DND-41 (cell line): ENCODE results near the gene PTPRC.

Source experiments
- ATAC-seq: fragments of 200-7000 bp; cut with Tn5 transposase; 3 replicates; pipeline ENCODE4 v1.9.1; 2021; ENCODE audit warnings: low read depth; ENCODE audit not compliant: insufficient read depth
- DNase-seq: peaks from one replicate; pipeline ENCODE4 v3.0.0-alpha.2; 2020
- H2AFZ ChIP-seq: 2 replicates; pipeline ENCODE4 v1.6.0; 2012; ENCODE audit warnings: low read depth, low read length
- H3K27ac ChIP-seq: 2 replicates; pipeline ENCODE4 v1.5.1; 2012; ENCODE audit warnings: low read length, inconsistent platforms
- H3K27me3 ChIP-seq: fragments of 200-600 bp; sonication (generic); 2 replicates; pipeline ENCODE4 v1.6.0; 2012; ENCODE audit warnings: low read length, mild to moderate bottlenecking, inconsistent platforms; ENCODE audit not compliant: insufficient read depth, poor library complexity
- H3K36me3 ChIP-seq: 2 replicates; pipeline ENCODE4 v1.5.1; 2012; ENCODE audit warnings: low read length, inconsistent platforms; ENCODE audit not compliant: insufficient read depth
- H3K4me1 ChIP-seq: 2 replicates; pipeline ENCODE4 v1.5.1; 2012; ENCODE audit warnings: mild to moderate bottlenecking, low read length; ENCODE audit not compliant: insufficient read depth
- H3K4me2 ChIP-seq: 2 replicates; pipeline ENCODE4 v1.6.0; 2012; ENCODE audit warnings: mild to moderate bottlenecking, moderate library complexity, low read length, inconsistent platforms; ENCODE audit not compliant: insufficient read depth
- H3K4me3 ChIP-seq, 2 experiments: fragments of 200-600 bp in 1 of 2; shearing (Covaris generic) in 1 of 2; 2 replicates each; pipeline ENCODE4 v1.5.1; 2012 to 2016; ENCODE audit warnings: inconsistent platforms in 2 of 2, low read length in 2 of 2, mild to moderate bottlenecking in 2 of 2, low read depth in 1 of 2, moderate library complexity in 1 of 2
- H3K79me2 ChIP-seq: 2 replicates; pipeline ENCODE4 v1.6.0; 2012; ENCODE audit warnings: low read length, inconsistent platforms; ENCODE audit not compliant: insufficient read depth
- H3K9ac ChIP-seq: 2 replicates; pipeline ENCODE4 v1.6.0; 2012; ENCODE audit warnings: low read depth, mild to moderate bottlenecking, inconsistent platforms, low read length, moderate library complexity
- H3K9me3 ChIP-seq: 2 replicates; pipeline ENCODE4 v1.5.1; 2012; ENCODE audit warnings: low read length, moderate library complexity, mild to moderate bottlenecking, inconsistent platforms; ENCODE audit not compliant: insufficient read depth, severe bottlenecking
- H4K20me1 ChIP-seq: 2 replicates; pipeline ENCODE4 v1.6.0; 2012; ENCODE audit warnings: low read length; ENCODE audit not compliant: insufficient read depth
- EZH2 ChIP-seq: IDR thresholded peaks from 3 replicates; pipeline ENCODE4 v1.6.1; 2012; ENCODE audit warnings: borderline replicate concordance, low read depth, mild to moderate bottlenecking, moderate library complexity, low read length, inconsistent platforms; ENCODE audit not compliant: severe bottlenecking
- TF ChIP-seq, protein P1 (sequence below): IDR thresholded peaks from 2 replicates; pipeline ENCODE4 v1.5.1; 2012; ENCODE audit warnings: borderline replicate concordance, low read length, moderate library complexity, mild to moderate bottlenecking; ENCODE audit not compliant: poor library complexity, severe bottlenecking; ENCODE audit errors: extremely low read depth

The PTPRC gene

DNA sequence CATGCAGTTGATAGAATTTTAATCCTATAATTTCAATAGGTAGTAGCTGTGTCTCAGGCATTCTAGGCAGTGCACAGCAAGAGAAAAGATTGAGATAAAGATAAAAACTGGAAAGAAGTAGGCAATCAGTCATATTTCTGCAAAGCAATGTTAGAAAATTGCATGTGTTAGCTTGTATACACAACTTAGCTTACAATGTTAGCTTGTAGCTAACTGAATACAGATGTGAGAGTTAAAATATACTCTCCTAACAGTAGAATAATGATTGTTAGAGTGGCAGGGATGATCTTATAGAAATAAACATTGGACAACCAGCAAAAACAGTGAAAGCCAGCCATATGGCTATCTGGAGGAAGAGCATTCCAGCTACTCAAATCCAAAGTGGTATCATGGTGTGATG is 29.0 kb downstream of the PTPRC start:
- Histone ChIP-seq H3K79me2 (peaks cover 44% of the 10 kb centered on the region), H3K4me2 (no peak overlapping the region), H3K4me1 (peaks cover 49% of the 10 kb centered on the region), H3K9ac (no peak overlapping the region), H2AFZ (no peak overlapping the region), H3K27ac (peak overlapping the region; percentile 64), H4K20me1 (no peaks in the 10 kb centered on the region), H3K36me3 (no peaks in the 10 kb centered on the region), H3K27me3 (no peaks in the 10 kb centered on the region), H3K9me3 (no peaks in the 10 kb centered on the region), H3K4me3 (no peak overlapping the region)
- ATAC-seq = no peak
- DNase-seq = no peak
- TF ChIP-seq, protein P1, sequence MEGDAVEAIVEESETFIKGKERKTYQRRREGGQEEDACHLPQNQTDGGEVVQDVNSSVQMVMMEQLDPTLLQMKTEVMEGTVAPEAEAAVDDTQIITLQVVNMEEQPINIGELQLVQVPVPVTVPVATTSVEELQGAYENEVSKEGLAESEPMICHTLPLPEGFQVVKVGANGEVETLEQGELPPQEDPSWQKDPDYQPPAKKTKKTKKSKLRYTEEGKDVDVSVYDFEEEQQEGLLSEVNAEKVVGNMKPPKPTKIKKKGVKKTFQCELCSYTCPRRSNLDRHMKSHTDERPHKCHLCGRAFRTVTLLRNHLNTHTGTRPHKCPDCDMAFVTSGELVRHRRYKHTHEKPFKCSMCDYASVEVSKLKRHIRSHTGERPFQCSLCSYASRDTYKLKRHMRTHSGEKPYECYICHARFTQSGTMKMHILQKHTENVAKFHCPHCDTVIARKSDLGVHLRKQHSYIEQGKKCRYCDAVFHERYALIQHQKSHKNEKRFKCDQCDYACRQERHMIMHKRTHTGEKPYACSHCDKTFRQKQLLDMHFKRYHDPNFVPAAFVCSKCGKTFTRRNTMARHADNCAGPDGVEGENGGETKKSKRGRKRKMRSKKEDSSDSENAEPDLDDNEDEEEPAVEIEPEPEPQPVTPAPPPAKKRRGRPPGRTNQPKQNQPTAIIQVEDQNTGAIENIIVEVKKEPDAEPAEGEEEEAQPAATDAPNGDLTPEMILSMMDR = no peak
- no peak for TF ChIP-seq EZH2

DNA sequence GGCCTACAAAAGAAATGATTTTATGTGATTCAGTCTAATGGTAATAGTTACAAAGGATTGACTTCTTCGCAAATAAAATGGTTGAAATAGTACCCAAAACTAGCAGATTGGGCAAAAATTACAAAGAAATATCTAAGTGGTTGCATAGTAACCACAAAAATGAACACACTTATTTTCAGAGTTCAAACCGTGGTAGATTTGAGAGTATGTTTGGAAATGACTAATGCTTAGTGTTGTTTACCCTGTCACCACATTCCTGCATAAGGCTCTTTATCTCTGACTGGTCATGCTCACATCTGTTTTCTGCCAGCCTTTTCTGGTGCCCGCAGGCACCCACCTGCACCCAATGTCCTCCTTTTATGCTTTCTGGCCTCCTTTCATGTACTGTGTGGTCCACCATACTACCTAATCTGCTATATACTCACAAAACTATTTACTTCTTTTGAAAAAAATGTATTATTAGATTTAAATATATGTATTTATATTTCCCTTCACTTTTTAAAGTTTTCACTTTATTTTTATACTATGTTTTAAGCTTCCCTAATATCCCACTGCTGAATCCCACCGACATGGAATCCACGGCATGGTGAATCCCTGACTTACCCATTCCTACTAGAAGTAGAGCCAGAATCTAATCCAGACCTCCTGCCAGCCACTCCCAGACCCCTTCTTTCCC is 30.3 kb downstream of the PTPRC start:
- Histone ChIP-seq H3K27ac (peak overlapping the region; percentile 64), H4K20me1 (no peaks in the 10 kb centered on the region), H3K4me3 (no peak overlapping the region), H3K79me2 (peaks cover 44% of the 10 kb centered on the region), H2AFZ (no peak overlapping the region), H3K36me3 (no peaks in the 10 kb centered on the region), H3K9ac (no peak overlapping the region), H3K4me1 (peaks cover 47% of the 10 kb centered on the region), H3K4me2 (no peak overlapping the region), H3K27me3 (no peaks in the 10 kb centered on the region), H3K9me3 (no peaks in the 10 kb centered on the region)
- ATAC-seq = peak; percentile 82
- peak; percentile 29 for DNase-seq
- TF ChIP-seq, protein P1 = no peak
- no peak for TF ChIP-seq EZH2

DNA sequence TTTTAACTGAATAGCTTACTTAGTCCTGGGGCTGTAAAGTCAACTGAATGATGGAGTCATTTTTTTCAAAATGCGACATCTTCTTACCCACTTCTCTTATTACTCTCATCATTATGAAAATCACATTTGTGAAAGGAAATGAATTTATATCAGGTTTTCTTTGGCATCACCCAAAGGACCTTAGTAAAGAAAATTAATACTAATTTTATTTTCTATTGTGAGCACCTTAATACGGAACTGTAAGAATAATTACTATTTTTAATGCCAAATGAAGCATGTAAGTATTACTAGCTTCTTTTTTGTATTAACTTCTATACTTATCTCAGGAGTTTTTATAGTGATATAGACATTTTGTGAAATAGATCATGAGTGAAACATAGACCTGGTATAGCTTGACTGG is 30.9 kb downstream of the PTPRC start:
- Histone ChIP-seq H3K27ac (no peak overlapping the region), H3K4me1 (peaks cover 46% of the 10 kb centered on the region), H3K4me2 (no peak overlapping the region), H3K9me3 (no peaks in the 10 kb centered on the region), H4K20me1 (no peaks in the 10 kb centered on the region), H3K79me2 (peaks cover 40% of the 10 kb centered on the region), H3K27me3 (no peaks in the 10 kb centered on the region), H3K4me3 (no peak overlapping the region), H2AFZ (no peak overlapping the region), H3K9ac (no peak overlapping the region), H3K36me3 (no peaks in the 10 kb centered on the region)
- ATAC-seq = no peak
- TF ChIP-seq EZH2 = no peak
- TF ChIP-seq, protein P1 = no peak
- DNase-seq = no peak
